ENCODE measurements around the gene LRRC17.

Gene LRRC17

GRCh38 chr7:102912742-102913141, at the start of gene LRRC17:
Gene LRRC17, plus strand, starts transcription at chr7:102913000. Its CDS starts 20,914 bp downstream, at chr7:102933914.
- DNase-seq (ENCODE audit: low read depth) = no peak

- DNase-seq (ENCODE audit: low read depth) = no peak
Observed at GRCh38 chr7:102864958-102865357, 47.8 kb upstream of the LRRC17 start.

DNA sequence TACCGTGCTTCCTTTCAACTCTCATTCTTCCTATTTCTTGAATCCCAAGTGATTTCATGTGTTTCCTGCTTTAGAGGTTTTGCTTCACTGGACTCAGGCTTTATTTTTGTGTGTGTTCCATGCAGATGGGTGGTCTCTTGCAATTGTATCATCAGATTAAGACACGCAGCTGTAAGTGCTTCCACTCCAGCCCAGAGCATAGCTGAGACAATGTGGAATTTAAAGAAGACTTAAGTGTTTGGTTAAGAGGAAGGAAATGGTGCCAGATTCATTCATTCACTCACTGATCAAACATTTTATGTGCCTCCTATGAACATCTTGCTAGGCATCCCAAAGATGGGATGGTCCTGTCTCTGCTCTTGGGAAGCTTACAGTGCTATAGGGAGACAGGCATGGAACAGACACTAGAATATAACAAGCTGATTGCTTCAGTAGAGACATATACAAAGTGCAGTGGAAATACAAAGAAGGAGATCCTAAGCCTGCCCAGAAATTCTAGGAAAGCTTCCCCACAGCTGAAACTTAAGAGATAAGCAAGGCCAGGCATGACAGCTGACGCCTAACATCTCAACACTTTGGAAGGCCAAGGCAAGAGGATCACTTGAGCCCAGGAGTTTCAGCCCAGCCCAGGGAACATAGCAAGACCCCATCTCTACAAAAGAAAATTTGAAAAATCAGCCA, 46.1 kb upstream of the LRRC17 start:
- DNase-seq (ENCODE audit: low read depth) = no peak

GRCh38 chr7:102869195-102869594, 43.6 kb upstream of the LRRC17 start:
- no peak for DNase-seq (ENCODE audit: low read depth)

DNA sequence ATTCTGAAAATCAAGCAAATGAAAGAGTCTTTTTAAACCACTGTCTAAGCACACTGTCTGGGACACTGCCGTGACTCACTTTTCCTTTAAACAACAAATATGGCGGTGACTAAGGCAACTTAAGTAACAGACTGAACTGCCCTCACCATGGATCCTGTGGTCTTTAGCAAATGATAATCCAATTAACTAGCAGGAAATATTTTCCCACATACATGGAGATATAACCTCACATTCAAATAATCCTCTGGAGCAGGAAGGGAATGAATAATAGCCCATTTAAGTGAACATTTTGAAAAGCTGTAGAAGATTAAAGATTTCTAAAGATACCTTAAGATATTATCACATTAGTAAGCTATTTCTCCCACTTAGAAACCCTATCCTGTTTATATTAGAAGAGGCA, 40.3 kb upstream of the LRRC17 start:
- no peak for DNase-seq (ENCODE audit: low read depth)

- DNase-seq (ENCODE audit: low read depth) = no peak
Observed at GRCh38 chr7:102873470-102874165, 39.2 kb upstream of the LRRC17 start.

DNA sequence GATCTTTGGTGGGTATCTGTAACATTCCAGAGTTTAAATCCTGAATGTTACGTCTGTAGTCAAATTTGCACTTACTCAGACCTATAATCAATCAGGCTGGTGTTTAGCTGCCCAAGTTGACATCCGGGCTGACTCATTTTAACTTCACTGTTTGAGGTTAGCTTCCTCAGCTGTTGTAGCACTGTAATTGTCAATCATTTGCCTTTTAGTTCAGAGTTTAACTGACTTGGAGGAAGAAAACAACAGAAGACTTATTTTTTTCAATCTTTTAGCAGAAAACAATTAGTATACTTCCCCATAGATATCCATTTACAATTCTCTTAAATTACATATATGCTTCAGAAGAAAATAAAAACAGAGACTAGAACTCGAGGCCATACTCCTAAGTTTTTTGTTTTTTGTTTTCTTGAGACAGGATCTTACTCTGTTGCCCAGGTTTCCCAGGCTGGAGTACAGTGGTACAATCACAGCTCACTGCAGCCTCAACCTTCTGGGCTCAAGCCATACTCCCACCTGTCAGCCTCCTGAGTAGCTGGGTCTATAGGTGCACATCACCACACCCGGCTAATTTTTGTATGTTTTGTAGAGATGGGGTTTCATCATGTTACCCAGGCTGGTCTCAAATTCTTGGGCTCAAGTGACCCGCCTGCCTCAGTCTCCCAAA, 38.5 kb upstream of the LRRC17 start:
- no peak for DNase-seq (ENCODE audit: low read depth)

DNA sequence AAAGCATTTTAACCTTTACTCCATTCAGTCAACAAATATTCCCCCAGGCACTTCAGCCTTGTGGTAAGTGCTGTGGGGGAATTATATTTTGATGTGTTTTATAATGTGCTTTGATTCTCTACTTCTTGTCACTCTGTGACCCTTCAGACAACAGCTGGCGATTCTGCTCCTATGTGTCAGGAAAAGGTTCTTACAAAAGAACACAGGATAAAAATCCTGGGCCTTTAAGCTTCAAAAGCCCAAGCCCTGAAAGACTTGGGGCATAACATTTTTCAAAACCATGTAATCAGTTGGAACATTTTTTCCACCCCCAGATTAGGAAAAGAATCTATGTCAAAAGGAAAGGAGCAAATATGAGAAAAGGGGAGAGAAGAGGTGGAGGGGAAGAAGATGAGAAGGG, 37.8 kb upstream of the LRRC17 start:
- DNase-seq (ENCODE audit: low read depth) = no peak

GRCh38 chr7:102875700-102876295, 37.0 kb upstream of the LRRC17 start:
- DNase-seq (ENCODE audit: low read depth) = no peak

DNA sequence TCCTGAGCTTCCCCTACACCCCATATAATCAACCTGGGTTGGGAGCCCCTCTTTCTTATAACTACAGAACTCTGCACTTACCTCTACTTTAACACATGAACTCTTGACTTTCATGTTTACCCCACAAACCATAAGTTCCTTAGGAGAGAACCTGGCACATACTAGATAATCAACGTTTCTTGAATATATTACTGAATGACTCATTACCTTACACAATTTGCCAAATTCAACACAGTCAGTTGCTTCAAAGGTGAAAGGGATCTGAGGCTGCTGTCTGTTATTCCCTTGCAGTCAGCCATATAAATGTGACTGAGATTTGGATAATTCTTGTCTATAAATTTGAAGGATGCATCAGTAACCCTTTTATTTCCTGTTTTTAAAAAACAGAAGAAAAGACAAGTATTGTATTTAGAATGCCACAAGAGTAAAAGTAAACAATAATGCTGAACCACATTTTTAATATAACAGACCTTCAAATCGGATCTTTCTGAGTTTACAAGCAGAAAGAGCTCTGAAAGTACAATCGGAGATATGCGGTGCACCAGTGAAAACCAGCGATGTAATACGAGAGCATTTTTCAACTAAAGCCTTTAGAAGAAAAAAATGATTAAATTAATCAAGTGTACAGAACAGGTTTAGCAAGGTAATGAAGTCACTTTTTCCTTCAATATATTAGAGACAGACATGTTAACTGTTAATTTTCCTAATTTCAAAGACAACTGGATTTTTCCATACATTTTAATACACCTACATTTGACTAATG, 29.5 kb upstream of the LRRC17 start:
- no peak for DNase-seq (ENCODE audit: low read depth)

DNA sequence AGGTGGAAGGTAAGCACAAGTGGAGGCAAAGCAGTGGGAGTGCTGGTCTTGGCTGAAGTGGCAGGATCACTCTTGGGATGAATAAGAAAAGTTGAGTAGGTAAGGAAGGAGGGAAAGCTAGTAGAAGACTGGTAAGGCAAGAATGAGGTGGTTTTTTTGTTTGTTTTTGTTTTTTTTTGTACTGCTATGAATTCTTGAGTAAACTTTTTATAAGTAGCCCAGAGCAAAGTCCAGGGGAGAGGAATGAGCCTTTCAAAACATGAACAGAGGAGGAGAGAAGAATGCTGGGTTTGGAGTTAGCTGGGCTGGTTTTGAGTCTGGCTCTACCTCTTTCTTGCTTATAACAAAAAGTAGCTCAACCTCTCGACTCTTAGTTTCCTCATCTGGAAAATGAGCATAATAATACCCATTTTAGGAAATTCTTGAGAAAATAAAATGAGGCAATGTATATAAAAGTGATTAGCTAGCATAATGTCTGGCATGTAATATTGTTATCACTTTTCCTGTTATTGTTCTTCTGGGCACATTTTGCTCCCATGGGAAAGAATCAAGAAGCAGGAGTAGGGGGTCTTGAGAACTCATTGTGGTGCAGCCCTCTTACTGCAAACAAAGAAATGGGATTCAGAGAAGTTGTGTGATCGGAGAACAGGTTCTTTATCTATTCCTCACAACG, 24.1 kb upstream of the LRRC17 start:
- DNase-seq (ENCODE audit: low read depth) = no peak

DNA sequence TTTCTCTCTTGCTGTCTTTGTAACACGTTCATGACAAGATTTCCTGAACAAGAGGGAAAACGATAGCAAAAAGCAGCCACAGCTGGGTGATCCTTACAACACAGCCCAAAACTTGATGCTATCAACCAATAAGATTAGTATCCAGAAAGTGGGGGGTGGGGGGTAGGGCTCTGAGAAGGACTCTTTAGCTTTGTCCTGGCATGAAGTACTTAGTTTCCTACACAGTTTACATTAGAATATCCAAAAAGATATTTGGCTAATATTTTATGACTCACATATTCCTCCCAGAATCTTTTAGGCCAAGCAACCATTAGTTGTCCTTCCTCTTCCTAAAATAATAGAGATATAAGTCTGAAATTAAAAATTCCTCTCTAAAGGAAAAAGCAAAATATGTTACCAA, 22.9 kb upstream of the LRRC17 start:
- DNase-seq (ENCODE audit: low read depth) = no peak

GRCh38 chr7:102890292-102890970, 22.4 kb upstream of the LRRC17 start:
- no peak for DNase-seq (ENCODE audit: low read depth)

DNA sequence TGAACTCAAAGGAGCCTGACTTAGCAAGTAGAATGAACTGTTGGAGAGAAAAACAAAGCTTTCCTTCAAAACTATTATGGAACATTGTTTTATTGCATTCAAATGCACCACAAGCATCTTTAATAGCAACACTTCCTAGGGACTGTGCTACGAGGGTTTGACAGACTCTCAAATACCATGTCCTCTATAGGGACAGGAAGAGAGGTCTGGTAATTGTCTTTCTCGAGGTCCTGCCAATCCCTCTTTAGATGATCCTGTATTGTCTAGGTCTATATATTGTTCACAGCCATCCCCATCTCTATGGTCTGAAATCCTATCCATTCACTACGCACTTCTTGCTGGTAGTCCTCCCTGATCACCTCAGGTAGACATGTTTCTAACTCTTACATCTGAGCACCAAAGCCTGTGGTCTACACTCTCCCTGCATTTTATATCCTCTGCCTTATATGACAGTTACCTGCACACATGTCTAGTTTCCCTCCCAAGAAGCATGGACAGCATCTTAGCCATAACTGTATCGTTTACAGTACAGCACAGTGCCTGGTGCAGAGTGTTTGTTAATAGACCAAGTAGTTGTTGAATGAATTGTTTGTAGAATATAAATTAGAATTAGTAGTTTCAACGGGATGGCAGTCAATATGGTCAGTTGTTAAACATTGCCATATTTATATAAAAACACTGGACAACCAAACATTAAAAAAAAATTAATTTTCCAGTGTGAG, 21.7 kb upstream of the LRRC17 start:
- no peak for DNase-seq (ENCODE audit: low read depth)

DNA sequence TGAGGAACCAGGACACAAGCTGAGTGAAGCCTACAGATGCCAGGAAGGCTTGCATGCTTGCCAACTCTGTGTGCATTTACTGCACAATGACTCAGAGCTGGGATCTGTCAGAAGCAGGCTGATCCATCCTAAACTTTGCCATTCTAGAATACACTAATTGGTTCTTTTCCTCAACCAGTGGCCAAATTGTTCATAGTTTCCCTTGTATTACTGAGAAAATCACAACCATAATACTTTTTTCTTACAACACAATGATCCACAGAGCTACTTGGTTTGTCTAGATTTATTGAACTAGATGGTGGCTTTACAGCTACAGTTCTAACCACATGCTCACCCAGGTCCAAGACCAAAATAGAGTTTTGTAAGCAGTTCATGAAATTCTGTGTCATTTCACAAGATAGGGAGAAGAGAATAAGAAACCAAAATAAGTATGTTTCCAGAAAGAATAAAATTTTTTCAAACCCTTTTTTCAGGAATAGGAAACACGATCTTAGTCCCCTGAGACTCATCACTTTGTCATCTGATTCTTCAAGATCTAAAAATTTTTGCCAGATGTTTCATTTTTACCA, 21.0 kb upstream of the LRRC17 start:
- DNase-seq (ENCODE audit: low read depth) = no peak

DNA sequence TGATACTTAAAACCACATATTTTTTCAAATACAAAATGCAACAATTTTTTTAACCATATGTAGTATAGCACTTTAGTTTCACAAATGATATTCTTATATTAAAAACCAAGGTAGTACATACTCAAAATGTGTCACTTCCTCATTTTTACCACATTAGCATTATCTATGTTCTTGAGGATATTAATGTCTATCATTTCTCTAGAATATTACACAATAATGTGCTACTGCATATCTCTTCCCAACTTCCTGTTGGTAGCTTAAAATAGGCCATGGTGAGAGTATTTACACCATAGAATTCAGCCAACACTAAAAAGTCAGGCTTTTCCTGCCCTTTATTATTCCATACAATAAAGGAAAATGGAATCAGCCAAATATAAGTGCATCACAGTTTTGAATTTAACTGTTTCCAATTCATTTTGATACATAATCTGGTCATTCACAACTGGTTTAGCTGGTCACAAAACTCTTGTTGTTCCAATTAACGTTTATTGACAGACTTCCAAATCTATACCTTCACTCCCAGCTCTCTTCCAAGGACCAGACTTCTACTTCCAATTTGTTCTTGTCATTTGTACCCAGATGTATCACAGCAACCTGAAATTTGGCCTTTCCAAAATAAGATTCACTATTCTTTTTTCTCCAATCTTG, 20.0 kb upstream of the LRRC17 start:
- DNase-seq (ENCODE audit: low read depth) = no peak

GRCh38 chr7:102895602-102896001, 17.2 kb upstream of the LRRC17 start:
- DNase-seq (ENCODE audit: low read depth) = no peak

DNA sequence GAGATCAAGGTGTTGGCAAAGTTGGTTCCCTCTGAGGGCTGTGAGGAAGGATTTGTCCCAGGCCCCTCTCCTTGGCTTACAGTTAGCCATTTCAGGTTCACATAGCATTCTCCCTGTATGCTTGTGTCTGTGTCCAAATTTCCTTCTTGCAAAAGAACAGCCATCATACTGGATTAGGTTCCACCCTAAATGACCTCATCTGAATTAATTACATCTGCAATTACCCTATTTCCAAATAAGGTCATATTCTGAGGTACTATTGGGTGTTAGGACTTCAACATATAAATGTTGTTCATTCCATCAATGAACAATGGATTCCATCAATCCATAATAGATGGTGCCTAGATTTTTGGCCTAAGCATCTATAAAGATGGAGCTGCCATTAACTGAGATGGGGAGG, 16.2 kb upstream of the LRRC17 start:
- DNase-seq (ENCODE audit: low read depth) = no peak

- no peak for DNase-seq (ENCODE audit: low read depth)
Observed at GRCh38 chr7:102897211-102897631, 15.6 kb upstream of the LRRC17 start.

Data from stimulated activated CD8-positive, alpha-beta memory T cell treated with anti-CD3 and anti-CD28 coated beads, Interleukin-4, amount 100 ng/mL, for 24 hours (primary cell).